PC-3 (cell line): ENCODE measurements around the gene SNX32. TPM values are rescaled to one million over a fixed set of nuclear protein-coding genes. Genes with fewer than 3 reads are reported as not detected.

Experiments
- ATAC-seq: fragments of 200-7000 bp; cut with Tn5 transposase; 2 replicates; pipeline ENCODE4 v1.9.1; 2020; ENCODE audit warnings: mild to moderate bottlenecking, moderate library complexity
- BruUV-seq: library from RNA; stranded (reverse); fragments of 400-500 nt; replicated peaks from 2 replicates; lab custom pipeline; 2021; lab: Mats Ljungman, UMichigan
- CTCF ChIA-PET: fragments of 300-600 bp; sonication (Branson Sonifier 250); formaldehyde crosslinking; loops from one replicate; lab custom pipeline; 2022; ENCODE audit warnings: antibody characterized with exemption; lab: Charles Lee
- POLR2A ChIA-PET: fragments of 300-600 bp; sonication (Branson Sonifier 250); formaldehyde crosslinking; loops from one replicate; lab custom pipeline; 2022; ENCODE audit warnings: antibody characterized with exemption; ENCODE audit not compliant: unreplicated experiment; lab: Charles Lee
- DNase-seq: peaks from one replicate; pipeline ENCODE4 v3.0.0-alpha.2; 2015
- H2AFZ ChIP-seq: fragments of 300-600 bp; sonication (generic); 2 replicates; pipeline ENCODE4 v1.6.0; 2016; ENCODE audit warnings: antibody characterized with exemption, low read length
- H3F3A ChIP-seq: fragments of 300-600 bp; sonication (generic); one replicate; pipeline ENCODE4 v1.6.0; 2017; ENCODE audit warnings: antibody characterized with exemption, low read length, control low read depth, mild to moderate bottlenecking; ENCODE audit not compliant: unreplicated experiment
- H3K27ac ChIP-seq: fragments of 300-600 bp; sonication (generic); 2 replicates; pipeline ENCODE4 v1.5.1; 2016; ENCODE audit warnings: mild to moderate bottlenecking, low read length
- H3K27me3 ChIP-seq: fragments of 300-600 bp; sonication (generic); 2 replicates; pipeline ENCODE4 v1.6.1; 2016; ENCODE audit warnings: low read length, mixed read lengths
- H3K36me3 ChIP-seq: fragments of 300-600 bp; sonication (generic); 2 replicates; pipeline ENCODE4 v1.6.1; 2016; ENCODE audit warnings: low read depth, mixed run types, low read length, mixed read lengths
- H3K4me1 ChIP-seq: fragments of 300-600 bp; sonication (generic); 2 replicates; pipeline ENCODE4 v1.5.1; 2016; ENCODE audit warnings: low read length; ENCODE audit not compliant: insufficient read depth
- H3K4me2 ChIP-seq: fragments of 300-600 bp; sonication (generic); 2 replicates; pipeline ENCODE4 v1.6.0; 2016; ENCODE audit warnings: low read length
- H3K4me3 ChIP-seq: fragments of 300-600 bp; sonication (generic); 2 replicates; pipeline ENCODE4 v1.5.1; 2016; ENCODE audit warnings: mild to moderate bottlenecking, low read length, mixed read lengths
- H3K79me2 ChIP-seq: fragments of 300-600 bp; sonication (generic); 2 replicates; pipeline ENCODE4 v1.6.1; 2017; ENCODE audit warnings: low read length, mixed read lengths
- H3K9ac ChIP-seq: fragments of 300-600 bp; sonication (generic); 2 replicates; pipeline ENCODE4 v1.6.0; 2016; ENCODE audit warnings: mild to moderate bottlenecking, low read length
- H3K9me2 ChIP-seq: fragments of 300-600 bp; sonication (generic); replicated peaks from 2 replicates; pipeline ENCODE4 v1.6.1; 2016; ENCODE audit warnings: mixed run types, low read length, mixed read lengths
- H3K9me3 ChIP-seq: fragments of 300-600 bp; sonication (generic); 2 replicates; pipeline ENCODE4 v1.6.1; 2016; ENCODE audit warnings: low read length, mixed read lengths
- H4K20me1 ChIP-seq: fragments of 300-600 bp; sonication (generic); 2 replicates; pipeline ENCODE4 v1.6.1; 2016; ENCODE audit warnings: low read length, mixed read lengths
- CTCF ChIP-seq: fragments of 300-600 bp; sonication (generic); conservative IDR thresholded peaks from 2 replicates; pipeline ENCODE4 v1.5.1; 2017; ENCODE audit warnings: antibody characterized with exemption, low read depth, mild to moderate bottlenecking, low read length
- EZH2 ChIP-seq: fragments of 300-600 bp; sonication (generic); IDR thresholded peaks from one replicate; pipeline ENCODE4 v1.6.1; 2017; ENCODE audit warnings: antibody characterized with exemption, mild to moderate bottlenecking, low read length; ENCODE audit not compliant: unreplicated experiment
- EZH2phosphoT487 ChIP-seq: fragments of 300-600 bp; sonication (generic); IDR thresholded peaks from 2 replicates; pipeline ENCODE4 v1.6.1; 2018; ENCODE audit warnings: mild to moderate bottlenecking, antibody characterized with exemption, low read length, borderline replicate concordance
- intact Hi-C: fragments of 100-400 bp; cut with micrococcal nuclease; formaldehyde crosslinking; loops from 2 replicates; pipeline ENCODE4 v1.9.0; 2023
- total RNA-seq: library from RNA; depleted of rRNA; stranded (reverse); fragments of >200 nt; gene quantifications from 2 replicates; pipeline ENCODE4 v1.2.3, GENCODE V29; 2014

Gene SNX32
- total RNA-seq, 1 experiment from 2014 or later = not detected

- Histone ChIP-seq H3K79me2 (peaks cover 25% of the 10 kb centered on the region), H4K20me1 (no peaks in the 10 kb centered on the region), H3K9me2 (no peaks in the 10 kb centered on the region), H3K4me3 (no peak overlapping the region), H3K9me3 (no peaks in the 10 kb centered on the region), H3F3A (peaks cover 11% of the 10 kb centered on the region), H2AFZ (no peak overlapping the region), H3K27ac (no peak overlapping the region), H3K36me3 (peaks cover 20% of the 10 kb centered on the region; the same call in 1 of the 2 replicates), H3K27me3 (no peaks in the 10 kb centered on the region), H3K4me2 (no peak overlapping the region), H3K4me1 (peaks cover 19% of the 10 kb centered on the region), H3K9ac (no peak overlapping the region)
- no peak for DNase-seq
- ChIA-PET CTCF (no interaction called here), POLR2A (no interaction called here)
- intact Hi-C loops = no loop called here
- TF ChIP-seq CTCF = no peak
- no peak for TF ChIP-seq EZH2
- no TSS peak for BruUV-seq
- ATAC-seq = no peak
These were observed 29.5 kb downstream of the SNX32 start for GRCh38 chr11:65862941-65863888.

GRCh38 chr11:65863889-65864705 lies 30.3 kb downstream of the SNX32 start:
- H2AFZ ChIP-seq = no peak overlapping the region
- H3K9me2 ChIP-seq = no peaks in the 10 kb centered on the region
- peaks cover 16% of the 10 kb centered on the region for H3K4me1 ChIP-seq
- peaks cover 5% of the 10 kb centered on the region for H3F3A ChIP-seq
- H3K9me3 ChIP-seq = no peaks in the 10 kb centered on the region
- no peaks in the 10 kb centered on the region for H3K27me3 ChIP-seq
- no peak overlapping the region for H3K9ac ChIP-seq
- peaks cover 25% of the 10 kb centered on the region for H3K79me2 ChIP-seq
- CTCF ChIA-PET = no interaction called here
- intact Hi-C loops = no loop called here
- H4K20me1 ChIP-seq = no peaks in the 10 kb centered on the region
- TF ChIP-seq EZH2phosphoT487 (no peak), CTCF (no peak), EZH2 (no peak)
- no peak overlapping the region for H3K4me2 ChIP-seq
- H3K4me3 ChIP-seq = no peak overlapping the region
- H3K36me3 ChIP-seq = peaks cover 20% of the 10 kb centered on the region; the same call in 1 of the 2 replicates
- BruUV-seq = no TSS peak
- ATAC-seq (no peak), DNase-seq (no peak)
- no peak overlapping the region for H3K27ac ChIP-seq
- POLR2A ChIA-PET = no interaction called here
